HepG2 (cell line): Measurements from ENCODE around the gene ARID1A. TPM values are rescaled to one million over a fixed set of nuclear protein-coding genes. Genes with fewer than 3 reads are reported as not detected.

Experiments
- ARID3A ChIP-seq: IDR thresholded peaks from 2 replicates; pipeline ENCODE4 v1.6.1; 2012; ENCODE audit warnings: low read depth, low read length, improper control_type of control experiment
- NR2F2 ChIP-seq: IDR thresholded peaks from 2 replicates; pipeline ENCODE4 v1.6.1; 2012; ENCODE audit warnings: low read depth, inconsistent platforms, borderline replicate concordance
- RBFOX2 ChIP-seq: fragments of 200-400 bp; formaldehyde crosslinking; IDR thresholded peaks from 2 replicates; pipeline ENCODE4 v1.6.1; 2017; ENCODE audit warnings: low read depth, mild to moderate bottlenecking, low read length
- TMF1 ChIP-seq: sonication (generic); formaldehyde crosslinking; IDR thresholded peaks from 2 replicates; pipeline ENCODE4 v1.8.1; 2022; ENCODE audit warnings: low read depth, missing genetic modification reagents
- ZBTB40 ChIP-seq, 2 experiments: fragments of 450-650 bp in 1 of 2; sonication (generic) in 1 of 2; formaldehyde crosslinking in 1 of 2; IDR thresholded peaks; 2 replicates each; pipeline versions ENCODE4 v1.6.1 to v1.8.0; 2016 to 2022; ENCODE audit warnings: antibody characterized with exemption in 1 of 2, mild to moderate bottlenecking in 1 of 2, missing genetic modification reagents in 1 of 2
- ZNF343 ChIP-seq: sonication (generic); formaldehyde crosslinking; IDR thresholded peaks from 2 replicates; pipeline ENCODE4 v1.4.0; 2020; ENCODE audit warnings: mild to moderate bottlenecking, missing genetic modification reagents
- ZNF451 ChIP-seq: sonication (generic); formaldehyde crosslinking; IDR thresholded peaks from 2 replicates; pipeline ENCODE4 v1.5.0; 2020; ENCODE audit warnings: mild to moderate bottlenecking, missing genetic modification reagents
- polyA plus RNA-seq, 8 experiments: library from polyadenylated mRNA; depleted of rRNA in 3 of 8; stranded (reverse) in 7 of 8; unstranded in 1 of 8; fragments of >200 nt; fragmentation: Illumina TruSeq in 4 of 8; extraction: Trizol in 4 of 8; gene quantifications; 2 replicates each; pipeline versions ENCODE4 v1.2.1 to v1.2.3, GENCODE V29; 2011 to 2016; ENCODE audit warnings: low read depth in 4 of 8, missing spikeins in 1 of 8, mixed read lengths in 1 of 8; ENCODE audit not compliant: insufficient read depth in 1 of 8
- total RNA-seq, 5 experiments: library from RNA; depleted of rRNA; stranded (reverse); fragments of >200 nt; fragmentation: Illumina TruSeq; extraction: Trizol; gene quantifications; 2 replicates each; pipeline ENCODE4 v1.2.3, GENCODE V29; 2016; ENCODE audit warnings: low read depth in 1 of 5
- TF ChIP-seq, protein P1 (sequence below): sonication (generic); formaldehyde crosslinking; IDR thresholded peaks from 2 replicates; pipeline ENCODE4 v1.9.0; 2022; ENCODE audit warnings: low read depth, missing genetic modification reagents
- TF ChIP-seq, protein P2 (sequence below): sonication (generic); formaldehyde crosslinking; IDR thresholded peaks from 2 replicates; pipeline ENCODE4 v1.4.0; 2020; ENCODE audit warnings: missing genetic modification reagents, mild to moderate bottlenecking, borderline replicate concordance
- TF ChIP-seq, protein P3 (sequence below): conservative IDR thresholded peaks from 2 replicates; pipeline ENCODE4 v1.6.1; 2018; ENCODE audit warnings: missing genetic modification reagents
- TF ChIP-seq, protein P4 (sequence below): sonication (generic); formaldehyde crosslinking; IDR thresholded peaks from 2 replicates; pipeline ENCODE4 v1.4.0; 2020; ENCODE audit warnings: mild to moderate bottlenecking, missing genetic modification reagents

ARID1A gene
- total and polyA plus RNA-seq, 2 of the 13 experiments (the other 11 are each of a cell fraction or from before 2014, with no cell fraction given) = 11.9 to 15.9 TPM

DNA sequence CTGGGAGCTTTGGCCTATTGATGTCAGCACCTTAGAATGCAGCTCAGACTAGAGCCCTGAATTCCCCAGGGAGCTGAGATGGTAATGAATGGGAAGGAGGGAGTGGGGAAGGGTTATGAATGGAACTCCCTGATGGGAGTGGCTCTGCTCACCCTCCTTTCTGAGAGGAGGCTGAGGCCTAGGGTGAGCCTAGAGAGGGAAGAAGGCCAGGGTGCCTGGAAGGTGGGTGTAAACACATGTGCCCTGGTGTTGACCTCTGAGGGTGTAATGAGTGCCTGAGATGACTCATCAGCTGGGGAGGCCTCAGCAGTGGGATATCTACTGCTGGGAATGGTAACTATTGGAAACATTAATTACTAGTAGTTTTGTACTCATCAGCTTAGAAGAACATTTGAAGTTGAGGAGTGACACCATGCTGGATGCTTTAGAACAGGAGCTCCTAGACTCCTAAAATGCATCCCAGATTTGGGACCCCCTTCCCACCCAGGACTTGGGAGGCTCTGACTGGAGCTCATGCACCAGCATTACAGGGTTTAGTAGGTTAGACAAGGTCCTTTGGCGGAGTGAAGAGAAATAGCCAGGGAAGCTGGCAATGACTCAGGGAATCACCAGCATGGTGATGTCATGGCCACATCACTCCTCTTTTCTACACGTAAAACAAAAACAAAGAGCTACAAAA lies 76.0 kb downstream of the ARID1A start (continued):
- TF ChIP-seq, protein P1, sequence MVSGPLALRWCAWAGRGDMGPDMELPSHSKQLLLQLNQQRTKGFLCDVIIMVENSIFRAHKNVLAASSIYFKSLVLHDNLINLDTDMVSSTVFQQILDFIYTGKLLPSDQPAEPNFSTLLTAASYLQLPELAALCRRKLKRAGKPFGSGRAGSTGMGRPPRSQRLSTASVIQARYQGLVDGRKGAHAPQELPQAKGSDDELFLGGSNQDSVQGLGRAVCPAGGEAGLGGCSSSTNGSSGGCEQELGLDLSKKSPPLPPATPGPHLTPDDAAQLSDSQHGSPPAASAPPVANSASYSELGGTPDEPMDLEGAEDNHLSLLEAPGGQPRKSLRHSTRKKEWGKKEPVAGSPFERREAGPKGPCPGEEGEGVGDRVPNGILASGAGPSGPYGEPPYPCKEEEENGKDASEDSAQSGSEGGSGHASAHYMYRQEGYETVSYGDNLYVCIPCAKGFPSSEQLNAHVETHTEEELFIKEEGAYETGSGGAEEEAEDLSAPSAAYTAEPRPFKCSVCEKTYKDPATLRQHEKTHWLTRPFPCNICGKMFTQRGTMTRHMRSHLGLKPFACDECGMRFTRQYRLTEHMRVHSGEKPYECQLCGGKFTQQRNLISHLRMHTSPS (CRISPR knock-in tag) = no peak
- TF ChIP-seq, protein P2, sequence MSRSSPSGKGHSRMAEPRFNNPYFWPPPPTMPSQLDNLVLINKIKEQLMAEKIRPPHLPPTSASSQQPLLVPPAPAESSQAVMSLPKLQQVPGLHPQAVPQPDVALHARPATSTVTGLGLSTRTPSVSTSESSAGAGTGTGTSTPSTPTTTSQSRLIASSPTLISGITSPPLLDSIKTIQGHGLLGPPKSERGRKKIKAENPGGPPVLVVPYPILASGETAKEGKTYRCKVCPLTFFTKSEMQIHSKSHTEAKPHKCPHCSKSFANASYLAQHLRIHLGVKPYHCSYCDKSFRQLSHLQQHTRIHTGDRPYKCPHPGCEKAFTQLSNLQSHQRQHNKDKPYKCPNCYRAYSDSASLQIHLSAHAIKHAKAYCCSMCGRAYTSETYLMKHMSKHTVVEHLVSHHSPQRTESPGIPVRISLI (CRISPR knock-in tag) = no peak
- TF ChIP-seq ZNF451 = no peak
- TF ChIP-seq ZBTB40 (IDR thresholded peaks at IDR 0.05) = no peak
- TF ChIP-seq ZBTB40 (CRISPR knock-in tag; IDR thresholded peaks at IDR 0.05) = no peak
- no peak for TF ChIP-seq TMF1 (CRISPR knock-in tag)
- TF ChIP-seq, protein P3, sequence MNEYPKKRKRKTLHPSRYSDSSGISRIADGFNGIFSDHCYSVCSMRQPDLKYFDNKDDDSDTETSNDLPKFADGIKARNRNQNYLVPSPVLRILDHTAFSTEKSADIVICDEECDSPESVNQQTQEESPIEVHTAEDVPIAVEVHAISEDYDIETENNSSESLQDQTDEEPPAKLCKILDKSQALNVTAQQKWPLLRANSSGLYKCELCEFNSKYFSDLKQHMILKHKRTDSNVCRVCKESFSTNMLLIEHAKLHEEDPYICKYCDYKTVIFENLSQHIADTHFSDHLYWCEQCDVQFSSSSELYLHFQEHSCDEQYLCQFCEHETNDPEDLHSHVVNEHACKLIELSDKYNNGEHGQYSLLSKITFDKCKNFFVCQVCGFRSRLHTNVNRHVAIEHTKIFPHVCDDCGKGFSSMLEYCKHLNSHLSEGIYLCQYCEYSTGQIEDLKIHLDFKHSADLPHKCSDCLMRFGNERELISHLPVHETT (CRISPR knock-in tag) = no peak
- TF ChIP-seq ZNF343 = no peak
- TF ChIP-seq ARID3A = no peak
- no peak for TF ChIP-seq NR2F2
- TF ChIP-seq RBFOX2 = no peak
- TF ChIP-seq, protein P4, sequence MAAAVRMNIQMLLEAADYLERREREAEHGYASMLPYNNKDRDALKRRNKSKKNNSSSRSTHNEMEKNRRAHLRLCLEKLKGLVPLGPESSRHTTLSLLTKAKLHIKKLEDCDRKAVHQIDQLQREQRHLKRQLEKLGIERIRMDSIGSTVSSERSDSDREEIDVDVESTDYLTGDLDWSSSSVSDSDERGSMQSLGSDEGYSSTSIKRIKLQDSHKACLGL = no peak
